ENCODE measurements around the gene AGPAT4.

DNA sequence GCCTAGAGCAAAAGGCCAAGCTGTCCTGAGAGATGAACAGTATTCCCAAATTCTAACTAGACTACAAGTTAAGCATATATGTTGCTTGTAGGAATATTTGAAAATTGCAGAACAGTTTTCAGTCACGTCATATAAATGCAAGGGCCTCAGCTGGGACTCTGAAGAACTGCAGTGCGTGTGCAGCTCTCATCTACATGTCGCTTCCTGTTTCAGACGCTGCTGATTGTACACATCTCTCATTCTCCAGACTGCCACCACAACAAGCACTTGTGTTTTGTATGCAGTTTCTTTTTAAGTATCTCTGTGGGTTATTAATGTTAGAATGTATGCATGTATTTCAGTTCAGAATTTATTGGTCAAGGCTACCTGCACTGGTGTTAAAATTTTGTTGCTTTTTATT lies 162.6 kb downstream of the AGPAT4 start:
- TF ChIP-seq, protein P1, sequence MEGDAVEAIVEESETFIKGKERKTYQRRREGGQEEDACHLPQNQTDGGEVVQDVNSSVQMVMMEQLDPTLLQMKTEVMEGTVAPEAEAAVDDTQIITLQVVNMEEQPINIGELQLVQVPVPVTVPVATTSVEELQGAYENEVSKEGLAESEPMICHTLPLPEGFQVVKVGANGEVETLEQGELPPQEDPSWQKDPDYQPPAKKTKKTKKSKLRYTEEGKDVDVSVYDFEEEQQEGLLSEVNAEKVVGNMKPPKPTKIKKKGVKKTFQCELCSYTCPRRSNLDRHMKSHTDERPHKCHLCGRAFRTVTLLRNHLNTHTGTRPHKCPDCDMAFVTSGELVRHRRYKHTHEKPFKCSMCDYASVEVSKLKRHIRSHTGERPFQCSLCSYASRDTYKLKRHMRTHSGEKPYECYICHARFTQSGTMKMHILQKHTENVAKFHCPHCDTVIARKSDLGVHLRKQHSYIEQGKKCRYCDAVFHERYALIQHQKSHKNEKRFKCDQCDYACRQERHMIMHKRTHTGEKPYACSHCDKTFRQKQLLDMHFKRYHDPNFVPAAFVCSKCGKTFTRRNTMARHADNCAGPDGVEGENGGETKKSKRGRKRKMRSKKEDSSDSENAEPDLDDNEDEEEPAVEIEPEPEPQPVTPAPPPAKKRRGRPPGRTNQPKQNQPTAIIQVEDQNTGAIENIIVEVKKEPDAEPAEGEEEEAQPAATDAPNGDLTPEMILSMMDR (optimal IDR thresholded peaks at IDR 0.05 in 1 of 3, IDR thresholded peaks at IDR 0.05 in 1 of 3, conservative IDR thresholded peaks at IDR 0.05 in 1 of 3; ENCODE audit: extremely low read depth in 1 of 3, insufficient read depth in 2 of 3, low read length in 3 of 3), result no peak
- no peak for TF ChIP-seq EZH2 (IDR thresholded peaks at IDR 0.05; ENCODE audit: low read length)
